Tibial nerve (tissue), 4 donors: Measurements from ENCODE around the gene HABP2.

Source experiments
- CTCF ChIP-seq, 5 experiments: fragments of 200-600 bp in 3 of 5; fragments of 450-650 bp in 2 of 5; sonication (generic) in 3 of 5; IDR thresholded peaks; one replicate each; pipeline ENCODE4 v1.5.1; 2016 to 2019; ENCODE audit warnings: antibody characterized with exemption in 5 of 5, mild to moderate bottlenecking in 3 of 5, moderate library complexity in 2 of 5
- EP300 ChIP-seq, 2 donors: sonication (generic); formaldehyde crosslinking; IDR thresholded peaks; one replicate each; pipeline ENCODE4 v1.6.1; 2017; ENCODE audit warnings: antibody characterized with exemption in 2 of 2, mild to moderate bottlenecking in 1 of 2

- no peak for TF ChIP-seq CTCF (IDR thresholded peaks at IDR 0.05)
- TF ChIP-seq EP300 (IDR thresholded peaks at IDR 0.05): no peak
These were observed at the start of gene HABP2 for GRCh38 chr10:113552701-113553100.
